Endothelial cell of umbilical vein (primary cell): ENCODE results near the gene GRAMD4.

Source experiments
- CTCF ChIP-seq, 2 donors: IDR thresholded peaks; 1 replicate in 1 of 2; 2 replicates in 1 of 2; pipeline ENCODE4 v1.5.1; 2011; ENCODE audit warnings: low read length in 2 of 2, mild to moderate bottlenecking in 2 of 2, moderate library complexity in 2 of 2, control low read depth in 1 of 2, inconsistent platforms in 1 of 2, low read depth in 1 of 2; ENCODE audit not compliant: insufficient read depth in 1 of 2; ENCODE audit errors: extremely low read depth in 1 of 2
- EZH2 ChIP-seq: IDR thresholded peaks from 2 replicates; pipeline ENCODE4 v1.6.1; 2012; ENCODE audit warnings: borderline replicate concordance, low read depth, mild to moderate bottlenecking, moderate library complexity, low read length, inconsistent platforms; ENCODE audit not compliant: severe bottlenecking
- FOS ChIP-seq: IDR thresholded peaks from 2 replicates; pipeline ENCODE4 v1.6.1; 2011; ENCODE audit warnings: mild to moderate bottlenecking, low read length, moderate library complexity, borderline replicate concordance; ENCODE audit not compliant: insufficient read depth
- GATA2 ChIP-seq: IDR thresholded peaks from 2 replicates; pipeline ENCODE4 v1.7.0; 2011; ENCODE audit warnings: low read depth, mild to moderate bottlenecking, moderate library complexity, mixed read lengths, low read length; ENCODE audit not compliant: insufficient read length, insufficient read depth
- JUN ChIP-seq: IDR thresholded peaks from 2 replicates; pipeline ENCODE4 v1.6.1; 2011; ENCODE audit warnings: borderline replicate concordance, low read depth; ENCODE audit not compliant: insufficient read length, insufficient read depth
- MYC ChIP-seq: IDR thresholded peaks from one replicate; pipeline ENCODE4 v1.6.1; 2011; ENCODE audit warnings: mild to moderate bottlenecking, low read depth, low read length
- POLR2A ChIP-seq: IDR thresholded peaks from 2 replicates; pipeline ENCODE4 v1.6.1; 2012; ENCODE audit warnings: low read depth, mild to moderate bottlenecking, control low read depth, low read length
- POLR2AphosphoS5 ChIP-seq: IDR thresholded peaks from 2 replicates; pipeline ENCODE4 v1.6.1; 2012; ENCODE audit warnings: low read depth, mild to moderate bottlenecking, control low read depth, low read length, moderate library complexity; ENCODE audit not compliant: insufficient read depth
- TF ChIP-seq, protein P1 (sequence below): IDR thresholded peaks from 2 replicates; pipeline ENCODE4 v1.6.1; 2011; ENCODE audit not compliant: insufficient read depth, insufficient read length

DNA sequence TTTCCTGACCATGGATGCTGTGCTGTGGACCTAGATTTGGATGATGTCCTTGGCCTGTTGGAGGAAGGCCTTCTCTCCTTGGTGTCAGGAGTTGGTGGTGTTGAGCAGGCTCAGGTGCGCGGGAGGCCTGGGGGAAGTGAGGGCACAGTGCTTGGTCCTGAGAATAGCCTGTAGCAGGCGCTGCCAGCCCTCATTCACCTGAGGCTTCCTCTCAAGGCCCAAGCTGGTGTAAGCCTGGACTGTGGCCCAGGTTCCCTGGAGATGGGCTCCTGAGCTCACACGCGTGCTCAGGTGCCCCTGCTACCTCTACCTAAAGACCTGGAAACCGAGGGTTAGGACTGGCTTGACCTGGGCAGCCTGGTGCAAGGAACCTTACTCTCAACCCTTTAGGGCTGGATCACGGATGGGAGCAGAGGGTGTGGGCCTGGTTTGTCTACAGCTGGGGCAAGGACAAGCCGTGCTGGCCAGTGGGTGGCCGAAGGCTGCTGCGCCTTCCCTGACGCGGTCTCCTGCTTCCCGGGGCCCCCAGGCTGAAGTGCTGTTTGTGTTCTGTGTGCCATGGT lies 7.8 kb upstream of the GRAMD4 start:
- TF ChIP-seq CTCF (IDR thresholded peaks at IDR 0.05; ENCODE audit: extremely low read depth in 1 of 2, insufficient read depth in 1 of 2, low read depth in 1 of 2, low read length in 2 of 2) (no peak), POLR2AphosphoS5 (no peak), GATA2 (no peak), POLR2A (no peak), EZH2 (no peak), JUN (no peak), MYC (no peak), FOS (no peak)
- TF ChIP-seq, protein P1, sequence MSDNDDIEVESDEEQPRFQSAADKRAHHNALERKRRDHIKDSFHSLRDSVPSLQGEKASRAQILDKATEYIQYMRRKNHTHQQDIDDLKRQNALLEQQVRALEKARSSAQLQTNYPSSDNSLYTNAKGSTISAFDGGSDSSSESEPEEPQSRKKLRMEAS, result no peak
